HG02981 (cell line): ENCODE measurements around the gene ADIG.

ENCODE experiments used
- ATAC-seq: cut with Tn5 transposase; IDR thresholded peaks from one replicate; pipeline ENCODE4 v1.9.1; 2021; ENCODE audit warnings: mild to moderate bottlenecking, moderate library complexity; ENCODE audit not compliant: unreplicated experiment

The ADIG gene

GRCh38 chr20:38601216-38602184, 20.5 kb downstream of the ADIG start, which contains the start of gene ARHGAP40:
Gene ARHGAP40, plus strand, starts transcription at chr20:38601809.
- ATAC-seq: no peak

- ATAC-seq: no peak
These were observed 21.2 kb downstream of the ADIG start for GRCh38 chr20:38602185-38602581.

GRCh38 chr20:38603286-38603685, 22.3 kb downstream of the ADIG start:
- ATAC-seq: no peak

- no peak for ATAC-seq
These were observed 23.9 kb downstream of the ADIG start for GRCh38 chr20:38604873-38605303.

- ATAC-seq: no peak
These were observed 26.4 kb downstream of the ADIG start for GRCh38 chr20:38607351-38607750.

GRCh38 chr20:38608188-38608587, 27.2 kb downstream of the ADIG start:
- no peak for ATAC-seq

GRCh38 chr20:38609815-38610214, 28.8 kb downstream of the ADIG start:
- ATAC-seq: no peak

- no peak for ATAC-seq
These were observed 29.5 kb downstream of the ADIG start for GRCh38 chr20:38610521-38610920.

GRCh38 chr20:38612751-38613515, 31.9 kb downstream of the ADIG start:
- no peak for ATAC-seq

GRCh38 chr20:38615283-38615682, 34.3 kb downstream of the ADIG start:
- ATAC-seq: no peak

GRCh38 chr20:38616457-38616856, 35.5 kb downstream of the ADIG start:
- ATAC-seq: no peak

- ATAC-seq: no peak
These were observed 36.2 kb downstream of the ADIG start for GRCh38 chr20:38617011-38617829.

- no peak for ATAC-seq
These were observed 36.8 kb downstream of the ADIG start for GRCh38 chr20:38617830-38618196.

- ATAC-seq: no peak
These were observed 39.4 kb downstream of the ADIG start for GRCh38 chr20:38620441-38620840.

- ATAC-seq: no peak
These were observed 42.1 kb downstream of the ADIG start for GRCh38 chr20:38623061-38623460.

GRCh38 chr20:38624084-38624483, 43.1 kb downstream of the ADIG start:
- no peak for ATAC-seq

GRCh38 chr20:38625896-38626295, 44.9 kb downstream of the ADIG start:
- no peak for ATAC-seq

GRCh38 chr20:38626921-38627659, 46.1 kb downstream of the ADIG start:
- no peak for ATAC-seq

GRCh38 chr20:38628580-38629470, 47.8 kb downstream of the ADIG start:
- ATAC-seq: no peak
